GM21717 (cell line): ENCODE results near the gene GDF2.

Source experiments
- ATAC-seq: cut with Tn5 transposase; IDR thresholded peaks from one replicate; pipeline ENCODE4 v1.9.1; 2021; ENCODE audit warnings: mild to moderate bottlenecking, moderate library complexity; ENCODE audit not compliant: unreplicated experiment

GDF2 gene

DNA sequence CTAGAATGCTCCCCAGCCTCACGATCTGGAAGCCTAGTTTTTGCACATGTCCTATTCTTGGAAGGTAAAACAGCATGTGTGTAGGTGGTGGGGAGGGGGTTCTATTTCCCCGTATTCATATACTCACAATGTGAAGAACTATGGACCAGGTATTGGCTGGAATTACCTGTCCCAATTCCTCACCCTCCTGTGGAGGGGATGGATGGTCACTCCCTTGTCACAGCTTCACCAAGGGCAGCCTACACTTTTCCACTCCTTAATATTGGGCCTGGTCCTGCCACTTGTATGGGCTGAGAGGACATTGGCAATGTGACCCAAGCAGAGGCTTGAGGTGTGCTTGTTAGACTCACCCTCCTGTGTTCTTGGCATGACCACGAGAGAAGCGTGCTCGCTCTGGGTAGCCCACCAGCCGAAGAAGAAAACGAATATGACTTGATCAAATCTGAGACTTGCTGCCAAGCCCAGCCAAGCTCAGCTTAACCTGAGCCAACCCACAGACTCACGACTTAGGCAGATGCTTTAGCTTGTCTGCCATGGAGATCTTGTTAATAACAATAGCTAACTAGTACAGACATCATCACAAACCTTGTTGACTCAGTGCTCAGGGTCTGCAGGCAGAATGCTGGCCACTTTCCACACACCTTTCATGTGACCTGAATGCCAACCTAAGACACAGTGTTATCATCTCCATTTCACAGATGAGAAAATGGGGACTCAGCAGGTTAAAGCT, 44.6 kb downstream of the GDF2 start:
- ATAC-seq, result no peak

DNA sequence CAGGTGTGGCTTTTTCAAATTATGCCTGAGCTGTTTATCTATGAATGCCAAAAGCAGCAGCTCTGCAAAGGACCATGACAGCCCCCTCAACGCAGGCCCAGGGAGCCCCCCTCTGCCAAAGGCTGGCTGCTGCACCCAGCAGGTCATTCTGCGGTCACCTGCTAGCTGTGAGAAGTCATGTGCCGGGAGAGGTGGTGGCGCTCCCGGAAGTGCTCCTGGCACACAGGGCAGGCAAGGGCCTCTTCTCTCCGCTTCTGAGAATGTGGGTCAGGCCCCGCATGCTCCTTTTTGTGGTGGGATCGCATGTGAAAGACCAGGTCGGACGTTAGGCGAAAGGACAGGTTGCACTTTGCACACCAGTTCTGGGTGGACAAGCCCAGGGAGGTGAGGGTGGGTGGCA, 45.4 kb downstream of the GDF2 start:
- ATAC-seq, result no peak

DNA sequence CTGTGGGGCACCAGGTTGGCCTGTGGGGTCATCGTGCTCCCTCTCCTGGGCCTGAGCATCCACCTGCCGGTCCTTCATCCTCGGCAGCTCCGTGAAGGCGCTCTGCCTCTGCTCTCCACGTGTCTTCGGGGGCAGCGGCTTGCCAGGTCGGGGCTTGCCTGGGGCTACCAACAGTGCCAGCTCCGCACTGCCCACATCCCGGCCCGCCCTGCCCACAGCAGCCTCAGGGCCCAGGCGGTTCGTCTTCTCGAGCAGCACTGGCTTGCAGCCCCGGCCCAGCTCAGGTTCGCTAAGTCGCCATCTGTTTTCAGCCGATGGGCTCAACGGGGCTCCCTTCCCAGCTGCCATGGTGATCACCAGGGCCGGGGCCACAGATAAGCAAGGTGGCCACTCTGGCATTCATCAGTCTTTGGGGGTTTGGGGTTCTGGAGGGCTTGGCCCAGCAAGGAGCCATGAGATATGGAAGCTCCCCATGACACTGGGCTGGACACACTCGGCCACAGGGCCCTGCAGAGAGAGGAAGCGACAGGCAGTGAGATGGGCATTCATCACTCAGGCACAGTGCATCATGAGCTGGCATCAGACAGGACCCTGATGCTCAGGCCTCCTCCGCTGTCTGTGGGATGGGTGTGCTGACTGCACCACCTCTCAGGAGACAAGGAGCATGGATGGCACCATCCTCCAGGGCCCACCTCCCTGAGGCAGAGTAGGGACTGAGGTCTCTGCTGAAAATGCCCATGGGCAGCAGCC, 46.4 kb downstream of the GDF2 start:
- no peak for ATAC-seq

DNA sequence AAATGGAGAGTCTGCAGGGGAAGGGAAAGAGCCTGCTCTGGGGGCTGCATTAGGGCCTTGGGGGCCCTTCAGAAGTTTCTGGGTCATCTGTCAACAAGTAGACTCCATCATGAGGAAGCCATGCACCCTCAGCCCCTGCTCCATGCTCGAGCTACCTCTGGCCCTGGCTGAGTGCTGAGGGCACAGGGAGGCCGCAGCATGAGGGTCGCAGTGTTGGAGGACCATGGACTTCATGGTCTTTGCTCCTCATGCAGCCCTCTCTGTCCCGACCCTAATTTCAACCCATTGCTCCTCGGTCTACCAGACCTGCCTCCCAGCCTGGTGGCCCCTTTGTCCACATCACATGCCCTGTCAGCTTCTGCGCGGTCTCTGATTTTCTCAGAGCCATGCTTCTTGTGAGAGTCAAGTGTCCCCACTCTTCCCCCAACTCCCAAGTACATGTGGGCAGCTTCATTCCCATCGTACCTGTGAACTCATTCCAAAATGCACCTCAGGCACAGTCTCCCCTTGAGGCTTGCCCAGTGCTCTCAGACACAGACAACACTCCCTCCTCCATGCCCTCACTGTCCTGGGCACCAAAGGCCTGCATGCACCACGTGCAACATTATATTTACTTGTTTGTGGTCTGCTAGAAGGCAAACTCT, 47.1 kb downstream of the GDF2 start:
- no peak for ATAC-seq

DNA sequence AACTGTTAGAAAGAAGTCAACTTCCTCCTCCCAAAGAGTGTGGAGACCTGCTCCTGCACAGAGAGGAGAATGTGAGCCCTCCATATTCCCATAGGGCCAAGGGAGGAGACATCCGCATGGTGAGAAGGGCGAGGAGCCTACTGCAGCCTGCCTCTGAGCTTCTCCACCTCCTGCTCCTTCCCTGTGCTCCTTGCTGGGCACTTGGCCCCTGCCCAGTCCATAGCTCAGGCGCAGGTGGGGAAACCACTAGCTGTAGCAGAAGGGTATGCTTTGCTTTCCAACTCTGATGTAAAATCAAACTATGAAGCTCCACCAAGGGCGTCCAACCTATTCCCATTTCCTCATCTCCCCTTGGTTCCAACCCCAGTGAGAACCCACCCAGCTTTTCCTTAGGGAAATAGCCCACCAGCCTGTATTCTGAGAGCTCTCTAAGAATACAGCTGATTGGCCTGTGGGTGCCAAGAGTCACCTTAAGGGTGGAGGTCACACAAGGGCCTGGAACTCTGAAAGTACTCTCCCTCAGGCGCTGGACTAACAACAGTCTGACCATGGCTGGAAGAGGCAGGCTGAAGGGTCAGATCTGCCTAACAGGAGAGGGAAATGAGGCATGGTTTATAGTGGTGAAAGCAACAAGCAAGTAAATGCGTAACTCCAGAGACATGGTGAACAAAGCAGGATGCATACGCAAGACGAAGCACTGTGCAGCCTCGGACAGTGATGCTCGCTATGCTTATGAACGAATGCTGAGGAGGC, 47.9 kb downstream of the GDF2 start:
- no peak for ATAC-seq

DNA sequence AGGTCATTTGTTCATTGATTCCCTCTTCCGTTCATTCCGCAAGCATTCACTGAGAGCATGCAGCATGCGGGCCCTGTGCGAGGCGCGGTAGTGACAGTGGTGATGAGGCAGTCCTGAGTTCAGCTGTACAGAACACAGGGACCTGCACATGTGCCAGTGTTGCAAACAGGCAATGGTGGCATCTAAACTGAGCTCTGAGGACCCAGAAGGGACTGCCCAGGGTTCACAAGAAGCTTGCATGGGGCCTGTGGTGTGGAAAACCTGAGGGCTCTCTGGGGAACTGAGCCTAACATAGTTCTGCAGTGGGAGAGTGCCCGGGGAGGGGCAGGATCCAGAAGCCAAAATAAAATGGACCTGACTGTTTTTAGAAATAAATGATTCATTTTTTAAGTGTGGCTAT, 48.6 kb downstream of the GDF2 start:
- ATAC-seq, result no peak

DNA sequence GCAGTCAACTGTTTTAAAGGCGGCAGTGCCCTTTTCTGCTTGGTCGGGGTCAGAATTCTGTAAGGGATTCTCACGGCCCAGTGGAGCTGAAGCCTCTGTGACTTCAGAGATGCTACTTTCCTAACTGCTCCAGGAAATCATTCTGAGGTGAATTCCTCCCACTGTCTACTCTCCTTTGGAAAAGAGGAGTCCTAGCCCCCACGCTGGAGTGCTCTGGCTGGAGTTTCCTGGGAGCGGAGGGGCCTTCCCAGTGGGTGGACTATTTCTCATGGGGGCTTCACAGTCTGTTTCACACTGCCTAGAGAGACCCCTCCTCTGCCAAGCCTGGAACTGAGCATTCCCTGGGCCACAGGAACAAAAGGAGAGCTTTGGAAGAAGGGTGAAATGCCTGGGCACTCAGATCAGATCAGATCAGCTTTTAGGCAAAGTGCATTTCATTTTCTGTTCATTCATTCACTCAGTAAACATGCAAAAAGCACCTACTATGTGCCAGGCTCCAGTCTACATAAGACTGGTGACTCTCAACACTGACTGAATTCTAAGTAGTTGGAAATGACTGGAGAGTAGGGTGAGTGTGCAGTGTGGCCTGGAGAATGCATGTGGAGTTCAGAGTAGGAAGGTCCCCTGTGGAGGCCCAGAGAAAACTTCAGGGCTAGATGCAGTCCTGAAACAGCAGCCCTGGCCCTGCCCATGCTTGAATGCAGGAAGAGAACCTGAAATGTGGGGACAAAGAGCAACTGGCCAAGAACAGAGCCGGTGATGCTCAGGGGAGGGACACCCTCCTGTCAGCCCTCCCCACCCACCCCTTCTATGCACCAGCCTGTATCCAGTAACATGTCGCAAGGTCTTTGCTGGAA, 49.6 kb downstream of the GDF2 start:
- ATAC-seq, result no peak

DNA sequence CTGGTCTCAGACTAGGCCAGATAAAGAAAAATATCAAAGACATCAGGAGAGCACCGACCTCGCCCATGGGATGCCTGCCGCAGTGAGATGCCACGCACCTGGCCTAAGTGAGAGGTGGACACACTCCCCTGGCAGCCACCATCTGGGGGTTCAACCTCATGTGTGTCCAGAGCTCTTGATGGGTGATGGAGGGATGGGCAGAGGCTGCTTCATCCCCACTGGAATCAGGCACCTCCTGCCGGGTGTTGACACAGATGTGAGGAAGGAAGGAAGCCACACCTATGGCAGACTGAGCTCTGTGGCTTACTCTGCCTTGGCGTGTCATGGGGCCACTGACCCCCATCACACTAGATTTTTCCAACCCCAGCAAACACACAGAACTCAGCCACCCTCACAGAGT, 50.5 kb downstream of the GDF2 start:
- no peak for ATAC-seq

DNA sequence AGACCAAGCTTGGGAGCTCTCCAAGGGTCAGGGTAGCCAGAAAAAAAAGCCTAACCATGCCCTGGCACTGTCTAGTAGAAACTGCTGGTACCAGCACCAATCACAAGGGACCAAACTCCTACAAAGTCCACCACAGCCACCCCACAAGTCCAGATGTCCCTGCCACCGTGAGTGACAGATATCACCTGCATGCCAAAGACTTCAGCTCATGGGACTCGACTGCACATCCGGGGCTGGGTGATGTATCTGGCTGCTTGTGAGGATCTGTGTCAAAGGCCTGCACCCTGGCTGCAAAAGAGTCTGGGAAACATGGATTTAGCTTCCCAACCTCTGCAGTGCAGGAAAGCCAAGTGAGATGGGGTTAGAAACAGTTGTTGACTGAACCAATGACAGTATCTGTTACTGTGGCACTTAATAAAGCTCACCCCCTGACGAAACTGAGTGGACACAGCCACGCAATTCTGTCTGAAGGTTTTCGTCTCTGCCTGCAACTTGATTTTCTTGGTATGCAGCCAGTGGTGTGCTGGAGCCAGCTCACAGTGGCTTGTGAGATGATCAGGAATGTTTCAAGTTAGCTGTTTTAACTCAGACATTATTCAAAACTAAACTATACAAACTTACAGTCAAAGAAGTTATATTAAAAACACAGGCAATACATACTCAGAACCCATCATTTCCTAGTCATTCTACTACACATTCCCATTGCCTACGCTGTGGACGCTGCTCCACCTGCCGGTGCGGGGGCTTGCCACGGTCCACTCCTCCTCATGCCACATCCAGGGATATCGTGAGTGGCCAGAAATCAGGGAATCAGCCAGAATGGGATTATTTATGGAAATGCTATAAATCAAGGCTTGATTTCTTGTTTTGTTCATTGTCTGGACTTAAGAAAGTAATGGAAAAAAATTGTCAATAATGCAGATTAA, 52.6 kb downstream of the GDF2 start:
- ATAC-seq, result no peak

DNA sequence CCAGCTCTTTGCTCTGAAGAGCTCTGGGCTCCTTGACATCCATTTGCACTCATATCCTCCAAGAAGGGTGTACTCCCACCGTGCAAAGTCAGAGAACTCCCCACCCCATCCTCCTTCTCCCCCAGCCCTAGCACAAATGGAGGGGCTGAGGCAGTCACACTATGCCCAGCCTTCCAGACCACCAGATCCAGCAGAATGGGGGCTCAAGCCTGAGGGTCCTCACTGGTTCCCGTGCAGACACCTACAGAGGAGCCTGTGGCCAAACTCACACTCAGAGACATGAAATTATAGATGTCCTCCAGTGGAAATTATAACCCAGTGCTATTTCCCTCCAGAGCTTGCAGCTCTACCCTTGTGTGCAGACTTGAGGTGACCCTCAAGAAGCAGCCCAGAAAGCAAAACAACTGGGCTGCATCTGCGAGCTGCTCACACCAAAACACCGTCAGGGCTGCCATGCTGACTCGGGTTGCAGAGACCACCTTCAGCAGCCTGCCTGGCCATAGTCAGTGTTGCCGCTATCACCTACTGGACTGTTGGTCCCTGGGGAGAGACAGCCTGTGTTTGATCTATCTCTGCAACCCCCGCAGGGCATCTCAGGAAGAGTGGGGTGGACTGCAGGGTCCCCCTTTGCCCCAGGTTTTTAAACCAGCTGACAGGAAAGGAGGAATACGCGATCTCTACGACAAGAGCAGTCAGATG, 54.4 kb downstream of the GDF2 start:
- no peak for ATAC-seq
